ENCODE measurements around the gene MGST3.
"Not testable (repeated sequence)": the region's sequence is repeated elsewhere in the genome, so short reads cannot be mapped to it uniquely, and the experiment has no call there.

Gene MGST3

GRCh38 chr1:165697881-165698760 lies 67.1 kb downstream of the MGST3 start, which contains the start of gene ALDH9A1:
TSS of gene ALDH9A1 (minus strand) at chr1:165698562. CDS start at chr1:165698558, 4 bp downstream.
- DNase-seq (ENCODE audit: low read depth in 2 of 2) = peak; percentile 68 to 73

GRCh38 chr1:165698761-165699052 lies 67.7 kb downstream of the MGST3 start:
- DNase-seq (ENCODE audit: low read depth in 2 of 2) = no peak

DNA sequence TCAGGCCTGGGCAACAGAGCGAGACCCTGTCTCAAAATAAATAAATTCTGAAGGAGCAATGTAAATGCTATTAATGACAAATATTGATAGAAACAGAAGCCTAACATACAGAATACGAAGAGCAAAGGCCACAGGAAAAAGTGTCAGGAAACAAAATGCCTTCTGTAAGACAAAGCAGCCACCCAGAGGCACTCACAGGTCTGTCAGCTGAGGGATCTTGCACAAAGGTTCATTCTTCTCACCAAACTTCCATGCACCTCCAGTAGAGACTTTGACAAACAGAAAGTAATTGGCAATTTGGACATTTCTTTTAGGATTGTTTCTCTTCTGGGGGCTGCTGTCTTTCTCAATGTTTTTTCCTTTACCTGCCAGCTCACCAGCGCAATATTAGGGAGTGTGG lies 68.5 kb downstream of the MGST3 start:
- no peak for DNase-seq (ENCODE audit: low read depth in 2 of 2)

GRCh38 chr1:165701922-165702321 lies 70.9 kb downstream of the MGST3 start:
- DNase-seq (ENCODE audit: low read depth in 2 of 2) = not testable (repeated sequence)

GRCh38 chr1:165703648-165704047 lies 72.6 kb downstream of the MGST3 start:
- no peak for DNase-seq (ENCODE audit: low read depth in 2 of 2)

All from activated CD8-positive, alpha-beta memory T cell treated with anti-CD3 and anti-CD28 coated beads for 4 hours (primary cell).